ENCODE measurements around the gene SPAG6.

- TF ChIP-seq CTCF (IDR thresholded peaks at IDR 0.05) (no peak), POLR2A (IDR thresholded peaks at IDR 0.05) (no peak)
Observed at GRCh38 chr10:22429146-22429545, 83.8 kb downstream of the SPAG6 start.
